CD4-positive, alpha-beta T cell treated with Interleukin-2 at 100 ng/mL for 4 hours (primary cell): ENCODE measurements around the gene ZNF605.
"Not testable (repeated sequence)": the region's sequence is repeated elsewhere in the genome, so short reads cannot be mapped to it uniquely, and the experiment has no call there.

Source experiments
- DNase-seq: peaks from one replicate; pipeline ENCODE4 v3.0.0-alpha.2; 2020; ENCODE audit warnings: low spot score

The ZNF605 gene

GRCh38 chr12:132908145-132909029 is 47.7 kb downstream of the ZNF605 start:
- DNase-seq: peak; percentile 98

- not testable (repeated sequence) for DNase-seq
These were observed 48.3 kb downstream of the ZNF605 start for GRCh38 chr12:132907789-132908144.

GRCh38 chr12:132907216-132907615 is 48.9 kb downstream of the ZNF605 start:
- no peak for DNase-seq

- peak; percentile 89 for DNase-seq
These were observed 51.3 kb downstream of the ZNF605 start for GRCh38 chr12:132904718-132905328.

GRCh38 chr12:132899033-132899432 is 57.1 kb downstream of the ZNF605 start:
- no peak for DNase-seq

- no peak for DNase-seq
These were observed 67.3 kb downstream of the ZNF605 start for GRCh38 chr12:132888852-132889251.

- peak; percentile 96 for DNase-seq
These were observed 68.4 kb downstream of the ZNF605 start, which contains the start of gene CHFR for GRCh38 chr12:132887513-132888351. Gene CHFR, minus strand, starts transcription at chr12:132887605. Its CDS starts 277 bp downstream, at chr12:132887328.

- no peak for DNase-seq
These were observed 69.3 kb downstream of the ZNF605 start for GRCh38 chr12:132886529-132887477.

- no peak for DNase-seq
These were observed 74.3 kb downstream of the ZNF605 start for GRCh38 chr12:132881818-132882217.

- DNase-seq: not testable (repeated sequence)
These were observed 81.5 kb downstream of the ZNF605 start for GRCh38 chr12:132874620-132875019.

GRCh38 chr12:132874175-132874574 is 81.9 kb downstream of the ZNF605 start:
- no peak for DNase-seq

GRCh38 chr12:132873724-132874123 is 82.4 kb downstream of the ZNF605 start:
- DNase-seq: no peak

- DNase-seq: peak; percentile 16
These were observed 83.1 kb downstream of the ZNF605 start for GRCh38 chr12:132872975-132873421.

- DNase-seq: no peak
These were observed 83.8 kb downstream of the ZNF605 start for GRCh38 chr12:132872073-132872855.

- DNase-seq: no peak
These were observed 86.6 kb downstream of the ZNF605 start for GRCh38 chr12:132869551-132869950.
